Natural killer cell (primary cell): ENCODE measurements around the gene SLC19A1. TPM values are rescaled to one million over a fixed set of nuclear protein-coding genes. Genes with fewer than 3 reads are reported as not detected.

Experiments
- ATAC-seq, 3 donors: fragments of 150-1000 bp in 2 of 3; fragments of 200-7000 bp in 1 of 3; cut with Tn5 transposase; 1 replicate in 1 of 3; 2 replicates in 2 of 3; pipeline ENCODE4 v1.10.0; 2021; ENCODE audit warnings: mild to moderate bottlenecking in 2 of 3, moderate library complexity in 2 of 3
- DNase-seq, 2 donors: peaks; one replicate each; pipeline versions ENCODE4 v3.0.0 to v3.0.0-alpha.2; 2013 to 2021; ENCODE audit warnings: mixed read lengths in 1 of 2
- H3K27ac ChIP-seq: one replicate; pipeline ENCODE4 v1.5.1; 2013; ENCODE audit warnings: mild to moderate bottlenecking, low read length
- H3K27me3 ChIP-seq: one replicate; pipeline ENCODE4 v1.6.1; 2013; ENCODE audit warnings: low read length; ENCODE audit not compliant: control insufficient read depth, insufficient read depth
- H3K36me3 ChIP-seq: one replicate; pipeline ENCODE4 v1.6.1; 2013; ENCODE audit warnings: low read length; ENCODE audit not compliant: control insufficient read depth, insufficient read depth
- H3K4me1 ChIP-seq: one replicate; pipeline ENCODE4 v1.6.1; 2013; ENCODE audit warnings: low read length; ENCODE audit not compliant: control insufficient read depth, insufficient read depth
- H3K4me3 ChIP-seq: one replicate; pipeline ENCODE4 v1.5.1; 2013; ENCODE audit warnings: low read length
- H3K9me3 ChIP-seq: one replicate; pipeline ENCODE4 v1.6.1; 2013; ENCODE audit warnings: low read length; ENCODE audit not compliant: control insufficient read depth, insufficient read depth
- H3K27ac Mint-ChIP-seq, 2 donors: one replicate each; pipeline ENCODE4 v1.8.0; 2022; ENCODE audit warnings: mild to moderate bottlenecking in 2 of 2, mixed read lengths in 2 of 2, moderate library complexity in 1 of 2
- H3K27me3 Mint-ChIP-seq, 2 donors: one replicate each; pipeline ENCODE4 v1.8.0; 2022; ENCODE audit warnings: low read depth in 2 of 2, mixed read lengths in 2 of 2
- H3K36me3 Mint-ChIP-seq: one replicate; pipeline ENCODE4 v1.8.0; 2022; ENCODE audit warnings: mixed read lengths
- H3K4me1 Mint-ChIP-seq, 2 donors: one replicate each; pipeline ENCODE4 v1.8.0; 2022; ENCODE audit warnings: mixed read lengths in 2 of 2
- H3K4me3 Mint-ChIP-seq: one replicate; pipeline ENCODE4 v1.8.0; 2022; ENCODE audit warnings: mild to moderate bottlenecking, moderate library complexity, mixed read lengths
- H3K9me3 Mint-ChIP-seq, 2 donors: one replicate each; pipeline ENCODE4 v1.8.0; 2022; ENCODE audit warnings: mixed read lengths in 2 of 2
- WGBS: methylation state at CpG from one replicate; pipeline ENCODE4 v1.1.7; 2013; ENCODE audit warnings: missing lambda C conversion rate; ENCODE audit not compliant: insufficient coverage; 5-methylcytosine and 5-hydroxymethylcytosine counted together
- intact Hi-C: fragments of 100-400 bp; cut with micrococcal nuclease; formaldehyde crosslinking; loops from one replicate; pipeline ENCODE4 v1.14.2; 2022
- total RNA-seq, 4 donors: library from RNA; stranded (reverse); fragments of 120-200 nt in 1 of 4; gene quantifications; one replicate each; pipeline versions ENCODE4 v1.2.3 to v1.2.4, GENCODE V29; 2013 to 2022
- TF ChIP-seq, protein P1 (sequence below): fragments of 200-600 bp; IDR thresholded peaks from one replicate; pipeline ENCODE4 v1.8.0; 2022; ENCODE audit warnings: antibody characterized with exemption

SLC19A1 gene
- total RNA-seq, 3 donors from 2014 or later (not counting 1 experiment from before 2014, with no cell fraction given): 2.5 to 9.0 (median 4.9) TPM

DNA sequence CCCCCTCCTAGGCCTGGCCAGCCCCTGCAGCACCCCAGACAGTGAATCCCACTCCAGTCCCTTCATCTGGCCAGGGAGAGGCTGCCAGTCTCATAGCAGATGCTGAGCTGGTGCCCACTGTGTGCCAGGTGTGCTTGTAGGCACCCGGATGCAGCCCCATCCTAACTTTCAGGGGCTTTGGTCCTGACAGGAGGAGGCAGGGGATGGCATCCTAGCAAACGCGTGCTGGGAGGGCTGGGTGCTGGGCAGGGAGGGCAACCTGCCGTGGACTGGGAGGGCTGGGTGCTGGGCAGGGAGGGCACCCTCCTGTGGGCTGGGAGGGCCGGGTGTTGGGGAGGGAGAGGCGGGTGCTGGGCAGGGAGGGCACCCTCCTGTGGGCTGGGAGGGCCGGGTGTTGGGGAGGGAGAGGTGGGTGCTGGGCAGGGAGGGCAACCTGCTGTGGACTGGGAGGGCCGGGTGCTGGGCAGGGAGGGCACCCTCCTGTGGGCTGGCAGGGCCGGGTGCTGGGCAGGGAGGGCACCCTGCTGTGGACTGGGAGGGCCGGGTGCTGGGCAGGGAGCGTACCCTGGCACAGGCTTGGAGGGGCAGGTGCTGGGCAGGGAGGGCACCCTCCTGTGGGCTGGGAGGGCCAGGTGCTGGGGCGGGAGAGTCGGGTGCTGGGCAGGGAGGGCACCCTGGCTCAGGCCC lies 35.3 kb downstream of the SLC19A1 start:
- Histone ChIP-seq H3K4me3 (no peak overlapping the region), H3K36me3 (no peaks in the 10 kb centered on the region), H3K27me3 (no peaks in the 10 kb centered on the region), H3K4me1 (no peaks in the 10 kb centered on the region), H3K27ac (no peak overlapping the region), H3K9me3 (no peaks in the 10 kb centered on the region)
- intact Hi-C loops: no loop called here
- Mint-ChIP-seq H3K27ac (no peak overlapping the region), H3K4me1 (no peaks in the 10 kb centered on the region), H3K27me3 (no peaks in the 10 kb centered on the region), H3K36me3 (no peaks in the 10 kb centered on the region), H3K9me3 (no peaks in the 10 kb centered on the region), H3K4me3 (no peak overlapping the region)
- TF ChIP-seq, protein P1, sequence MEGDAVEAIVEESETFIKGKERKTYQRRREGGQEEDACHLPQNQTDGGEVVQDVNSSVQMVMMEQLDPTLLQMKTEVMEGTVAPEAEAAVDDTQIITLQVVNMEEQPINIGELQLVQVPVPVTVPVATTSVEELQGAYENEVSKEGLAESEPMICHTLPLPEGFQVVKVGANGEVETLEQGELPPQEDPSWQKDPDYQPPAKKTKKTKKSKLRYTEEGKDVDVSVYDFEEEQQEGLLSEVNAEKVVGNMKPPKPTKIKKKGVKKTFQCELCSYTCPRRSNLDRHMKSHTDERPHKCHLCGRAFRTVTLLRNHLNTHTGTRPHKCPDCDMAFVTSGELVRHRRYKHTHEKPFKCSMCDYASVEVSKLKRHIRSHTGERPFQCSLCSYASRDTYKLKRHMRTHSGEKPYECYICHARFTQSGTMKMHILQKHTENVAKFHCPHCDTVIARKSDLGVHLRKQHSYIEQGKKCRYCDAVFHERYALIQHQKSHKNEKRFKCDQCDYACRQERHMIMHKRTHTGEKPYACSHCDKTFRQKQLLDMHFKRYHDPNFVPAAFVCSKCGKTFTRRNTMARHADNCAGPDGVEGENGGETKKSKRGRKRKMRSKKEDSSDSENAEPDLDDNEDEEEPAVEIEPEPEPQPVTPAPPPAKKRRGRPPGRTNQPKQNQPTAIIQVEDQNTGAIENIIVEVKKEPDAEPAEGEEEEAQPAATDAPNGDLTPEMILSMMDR: no peak
- DNase-seq: no peak
- ATAC-seq: no peak
- WGBS: 81% methylated on average over 11 of the region's 13 CpGs

DNA sequence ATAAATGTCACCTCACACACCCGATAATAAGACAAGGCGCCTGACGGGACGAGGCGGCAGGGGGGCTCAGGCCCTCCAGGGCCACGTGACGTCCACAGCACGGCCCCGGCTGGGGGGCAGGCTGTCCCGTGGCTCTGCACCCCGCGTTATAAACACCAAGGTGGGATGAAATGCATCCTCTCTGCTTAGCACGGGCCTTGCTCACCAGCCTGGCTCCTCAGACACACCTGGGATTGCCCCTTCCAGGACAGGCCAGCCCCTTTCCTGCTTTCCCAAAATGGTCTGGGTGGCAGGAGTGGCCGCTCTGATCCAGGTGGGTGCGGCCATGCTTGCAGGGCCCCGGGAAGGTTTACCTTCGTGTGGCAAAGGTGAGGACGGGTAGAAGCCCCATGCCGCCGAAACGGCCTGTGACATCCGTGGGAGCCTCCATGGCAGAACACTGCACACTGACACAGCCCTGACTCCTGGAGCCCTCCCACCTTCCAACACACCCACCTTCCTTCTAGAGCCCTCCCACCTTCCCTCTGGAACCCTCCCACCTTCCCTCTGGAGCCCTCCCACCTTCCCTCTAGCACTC lies 35.9 kb downstream of the SLC19A1 start:
- ATAC-seq: no peak
- no peaks in the 10 kb centered on the region for H3K4me1 Mint-ChIP-seq
- H3K9me3 Mint-ChIP-seq: no peaks in the 10 kb centered on the region

DNA sequence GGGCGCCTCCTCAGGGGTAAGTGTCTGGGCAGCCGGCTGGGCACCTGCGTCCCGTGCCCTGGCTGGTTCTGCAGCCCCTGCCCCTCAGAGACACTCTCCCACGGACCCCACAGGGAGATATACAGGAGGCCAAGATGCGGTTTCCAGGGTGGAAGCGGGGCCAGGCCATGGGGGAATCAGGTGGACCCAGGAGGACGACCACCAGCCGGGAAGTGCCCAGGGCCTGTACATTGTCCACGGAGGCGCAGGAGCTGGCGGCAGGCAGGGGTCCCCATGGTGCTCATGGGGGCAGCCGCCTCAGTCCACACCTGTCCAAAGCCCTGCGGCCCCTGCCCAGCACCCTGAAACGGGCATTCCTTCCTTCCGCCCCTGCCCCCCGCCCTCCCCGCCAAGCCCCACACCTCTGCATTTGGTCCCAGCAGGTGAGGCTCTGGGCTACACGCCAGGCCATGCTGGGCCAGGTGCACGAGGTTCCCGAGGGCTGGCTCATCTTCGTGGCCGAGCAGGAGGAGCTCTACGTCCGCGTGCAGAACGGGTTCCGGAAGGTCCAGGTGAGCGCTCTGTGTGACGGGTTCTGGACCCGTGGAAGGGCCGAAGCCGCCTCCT lies 36.7 kb downstream of the SLC19A1 start:
- Mint-ChIP-seq H3K27me3 (no peaks in the 10 kb centered on the region), H3K27ac (no peak overlapping the region), H3K36me3 (no peaks in the 10 kb centered on the region), H3K4me3 (no peak overlapping the region), H3K4me1 (no peaks in the 10 kb centered on the region), H3K9me3 (no peaks in the 10 kb centered on the region)
- H3K4me1 ChIP-seq: no peaks in the 10 kb centered on the region
- ATAC-seq (no peak), DNase-seq (no peak)
- TF ChIP-seq, protein P1: no peak
- H3K4me3 ChIP-seq: no peak overlapping the region
- H3K9me3 ChIP-seq: no peaks in the 10 kb centered on the region
- H3K36me3 ChIP-seq: no peaks in the 10 kb centered on the region
- H3K27ac ChIP-seq: no peak overlapping the region
- WGBS: 87% methylated on average over 33 of the region's 33 CpGs
- H3K27me3 ChIP-seq: no peaks in the 10 kb centered on the region
- intact Hi-C loops: no loop called here

More for the DNA sequence above, 35.9 kb downstream of the SLC19A1 start:
- H3K27ac Mint-ChIP-seq: no peak overlapping the region
- H3K36me3 Mint-ChIP-seq: no peaks in the 10 kb centered on the region
- intact Hi-C loops: no loop called here
- Histone ChIP-seq H3K27me3 (no peaks in the 10 kb centered on the region), H3K9me3 (no peaks in the 10 kb centered on the region), H3K4me1 (no peaks in the 10 kb centered on the region), H3K4me3 (no peak overlapping the region), H3K27ac (no peak overlapping the region), H3K36me3 (no peaks in the 10 kb centered on the region)
- 81% methylated on average over 22 of the region's 22 CpGs for WGBS
- no peak for DNase-seq
- no peaks in the 10 kb centered on the region for H3K27me3 Mint-ChIP-seq
- TF ChIP-seq, protein P1: no peak
- no peak overlapping the region for H3K4me3 Mint-ChIP-seq
